Right forelimb (tissue), 1 donor: Measurements from ENCODE around the gene SENP1.
"Not testable (repeated sequence)": the region's sequence is repeated elsewhere in the genome, so short reads cannot be mapped to it uniquely, and the experiment has no call there.

Experiments used
- DNase-seq: peaks from one replicate; pipeline ENCODE4 v3.0.0-alpha.2; 2018

SENP1 gene

DNA sequence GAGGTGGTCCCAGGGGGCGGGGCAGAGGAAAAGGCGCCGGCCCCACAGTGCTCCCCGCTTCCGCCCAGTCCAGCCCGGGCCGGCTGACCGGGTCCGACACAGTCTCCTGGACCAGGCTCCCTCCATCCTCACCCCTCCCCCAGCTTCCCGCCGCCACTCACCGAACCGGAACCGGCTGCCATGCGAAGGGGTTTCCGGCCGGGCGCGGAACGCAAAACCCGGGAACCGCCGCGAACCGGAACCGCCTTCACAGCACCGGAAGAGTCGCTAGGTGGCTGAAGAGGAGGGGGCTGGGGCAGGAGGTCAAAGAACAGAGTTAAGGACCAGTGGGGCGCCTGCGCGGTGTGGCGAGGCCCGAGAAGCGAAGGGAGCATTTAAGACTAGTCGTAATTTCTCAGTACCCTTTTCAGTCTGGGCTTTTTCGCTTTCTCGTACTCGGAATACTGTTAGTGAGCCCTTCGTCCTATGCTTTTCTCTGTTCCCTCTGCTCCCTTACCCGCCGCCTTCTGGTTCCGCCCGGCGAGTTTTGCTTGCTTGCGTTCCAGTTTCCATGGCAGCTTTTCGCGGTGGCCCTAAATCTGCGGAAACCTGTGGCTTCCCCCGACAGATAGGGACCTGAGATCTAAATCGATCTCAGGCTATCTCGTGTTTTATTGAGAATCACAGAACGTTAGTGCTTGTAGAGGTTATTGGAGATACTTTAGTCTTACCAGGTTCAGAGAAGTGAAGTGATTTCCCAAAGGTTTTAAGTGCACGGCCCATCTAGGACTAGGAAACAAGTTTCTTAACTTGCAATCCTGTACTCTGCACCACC lies at the start of gene SENP1:
SENP1 (minus strand) TSS at position 213 of the 814 bp plus-strand sequence. CDS start 4,607 bp downstream, outside the sequence.
- peak; percentile 95 for DNase-seq

DNA sequence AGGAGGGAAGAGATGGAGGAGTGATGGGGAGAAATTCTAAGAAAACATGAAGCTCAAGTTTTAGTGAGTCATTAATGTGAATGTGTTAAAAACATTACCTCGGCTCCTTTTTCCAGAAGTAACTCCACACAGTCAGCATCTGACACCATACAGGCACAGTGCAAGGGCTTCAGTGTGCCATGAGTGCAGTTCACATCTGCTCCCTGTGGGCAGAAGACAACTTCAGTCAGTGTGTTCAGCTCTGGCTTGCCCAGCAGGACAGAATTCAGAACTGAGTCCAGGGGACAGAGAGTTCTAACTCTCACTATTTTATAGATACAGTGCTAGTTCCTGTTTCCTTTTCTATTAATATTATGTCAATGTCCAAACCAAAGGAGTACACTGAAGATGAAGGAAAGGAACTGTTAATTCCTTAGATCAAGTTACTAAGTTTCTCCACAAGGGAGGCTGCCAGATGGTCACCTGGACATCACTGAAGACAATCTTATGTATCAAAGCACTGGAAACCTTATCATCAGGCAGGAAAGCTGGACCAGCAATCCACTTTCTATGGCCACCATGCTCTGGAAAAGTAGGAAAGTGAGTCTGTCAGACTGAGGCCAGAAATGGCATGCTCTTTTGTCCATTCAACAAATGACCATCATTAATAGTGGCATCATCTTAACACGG lies 45.4 kb upstream of the SENP1 start:
- DNase-seq = no peak

DNA sequence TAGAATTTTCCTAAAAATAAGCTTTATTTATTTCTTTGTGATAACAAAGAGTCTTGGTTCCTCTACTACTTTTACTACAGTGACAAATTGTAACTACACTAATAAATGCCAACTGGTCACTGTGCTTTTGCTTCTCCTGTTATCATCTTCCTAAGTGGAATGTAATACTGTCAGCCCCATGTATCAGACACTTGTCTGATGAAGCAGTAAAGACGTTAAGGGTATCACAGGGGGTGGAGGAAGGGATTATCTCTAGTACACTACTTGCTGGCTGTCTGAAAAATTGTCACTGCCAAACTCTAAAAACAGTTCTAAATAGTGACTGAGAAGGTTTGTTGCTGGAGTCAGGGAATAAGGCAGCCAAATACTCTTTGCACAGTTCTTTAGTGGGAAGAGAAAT lies 40.1 kb upstream of the SENP1 start:
- DNase-seq = no peak

DNA sequence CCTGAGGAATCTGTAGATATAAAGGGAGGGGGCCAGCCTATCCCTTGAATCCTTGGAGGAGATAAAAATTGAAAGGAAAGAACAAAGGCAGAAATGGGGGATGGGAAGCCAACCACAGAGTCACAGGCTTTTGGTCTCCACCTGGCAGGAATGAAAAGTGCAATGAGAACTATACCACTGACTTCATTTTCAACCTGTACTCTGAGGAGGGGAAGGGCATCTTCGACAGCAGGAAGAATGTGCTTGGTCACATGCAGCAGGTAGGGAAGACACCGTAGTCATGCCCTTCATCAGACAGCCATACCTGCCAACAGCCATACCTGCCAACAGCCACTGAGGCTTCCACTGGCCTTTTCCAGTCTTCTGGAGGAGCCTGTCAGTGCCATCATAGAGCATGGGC lies 38.0 kb upstream of the SENP1 start:
- no peak for DNase-seq

DNA sequence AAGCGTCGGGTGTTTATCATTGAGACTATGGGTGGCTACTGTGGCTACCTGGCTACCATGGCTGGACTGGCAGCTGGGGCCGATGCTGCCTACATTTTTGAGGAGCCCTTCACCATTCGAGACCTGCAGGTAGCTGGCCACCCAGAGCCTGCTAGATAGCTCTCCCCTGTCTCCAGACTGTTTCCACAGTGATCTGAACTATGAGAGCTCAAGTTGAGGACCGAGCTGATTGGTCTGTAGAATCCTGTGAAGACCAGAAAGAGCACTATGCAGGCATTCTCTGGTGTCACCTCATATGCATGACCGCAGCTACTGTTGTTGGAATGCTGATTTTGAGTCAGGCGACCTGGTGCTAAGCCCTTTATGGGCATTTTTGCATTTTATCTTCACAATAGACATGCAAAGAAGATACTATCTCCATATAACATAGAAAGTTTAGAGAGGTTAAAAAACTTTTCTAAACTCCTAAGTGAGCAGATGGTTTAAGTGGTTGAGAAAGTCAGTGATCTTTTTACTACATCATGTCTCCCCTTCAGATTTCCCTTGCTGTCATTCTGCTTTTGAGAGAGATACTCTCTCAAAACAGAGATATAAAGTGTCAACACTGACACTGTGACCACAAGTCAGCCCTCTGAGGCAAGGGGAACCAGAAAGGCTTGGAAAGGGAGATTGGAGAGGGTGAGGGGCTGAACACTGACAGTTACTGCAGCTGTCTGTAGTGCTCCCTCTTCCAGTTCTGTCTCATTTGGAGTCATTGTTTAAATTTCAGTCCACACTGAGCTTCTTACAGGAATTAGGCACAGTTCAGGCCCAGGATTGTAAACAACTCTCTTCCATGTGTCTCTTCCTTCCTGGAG lies 37.2 kb upstream of the SENP1 start:
- no peak for DNase-seq

DNA sequence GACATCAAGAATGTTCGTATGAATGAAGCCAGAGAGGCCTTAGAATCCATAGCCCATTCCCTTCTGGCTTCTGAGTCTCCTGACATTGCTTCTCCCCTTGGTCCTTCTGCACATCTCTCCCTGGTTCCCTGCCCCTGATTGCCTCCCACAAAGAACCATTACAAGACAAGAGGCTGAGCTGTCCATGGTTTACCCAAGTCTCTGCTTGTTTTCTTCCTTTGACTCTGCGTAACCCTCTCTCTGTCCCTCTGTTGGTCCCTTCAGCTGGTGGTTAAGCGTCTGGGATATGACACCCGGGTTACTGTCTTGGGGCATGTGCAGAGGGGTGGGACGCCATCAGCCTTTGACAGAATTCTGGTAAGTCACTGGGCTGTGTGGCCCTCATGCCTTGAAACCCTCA lies 29.1 kb upstream of the SENP1 start:
- DNase-seq = no peak

DNA sequence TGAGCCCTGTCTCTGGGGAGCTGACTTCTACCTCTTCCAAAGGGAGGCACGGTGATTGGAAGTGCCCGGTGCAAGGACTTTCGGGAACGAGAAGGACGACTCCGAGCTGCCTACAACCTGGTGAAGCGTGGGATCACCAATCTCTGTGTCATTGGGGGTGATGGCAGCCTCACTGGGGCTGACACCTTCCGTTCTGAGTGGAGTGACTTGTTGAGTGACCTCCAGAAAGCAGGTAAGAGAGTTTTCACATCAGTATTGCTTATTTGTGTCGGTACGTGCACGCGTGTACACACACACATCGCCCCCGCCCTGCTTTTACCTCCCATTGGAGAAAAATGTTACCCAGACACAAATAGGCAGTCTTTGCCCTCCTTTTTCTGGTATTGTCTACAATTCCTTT lies 26.9 kb upstream of the SENP1 start:
- no peak for DNase-seq

DNA sequence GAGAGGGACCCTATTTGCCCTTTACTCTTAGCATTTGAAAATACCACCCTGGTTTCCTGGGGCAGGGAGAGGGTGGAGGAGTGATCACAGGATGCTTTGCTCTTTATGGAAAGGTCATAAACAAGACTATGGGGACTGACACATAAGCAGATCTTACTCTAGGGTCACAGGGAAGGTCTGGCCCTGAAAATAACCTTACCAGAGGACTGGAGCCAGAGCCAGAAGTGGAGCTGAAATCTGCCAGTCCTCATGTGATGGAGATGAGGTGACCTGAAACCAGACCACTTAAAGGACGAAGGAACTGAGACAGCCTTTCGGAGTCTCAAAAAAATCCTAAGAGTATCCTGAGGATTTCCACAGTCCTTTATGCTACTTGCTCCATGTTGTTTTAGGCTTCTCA lies 25.6 kb upstream of the SENP1 start:
- no peak for DNase-seq

DNA sequence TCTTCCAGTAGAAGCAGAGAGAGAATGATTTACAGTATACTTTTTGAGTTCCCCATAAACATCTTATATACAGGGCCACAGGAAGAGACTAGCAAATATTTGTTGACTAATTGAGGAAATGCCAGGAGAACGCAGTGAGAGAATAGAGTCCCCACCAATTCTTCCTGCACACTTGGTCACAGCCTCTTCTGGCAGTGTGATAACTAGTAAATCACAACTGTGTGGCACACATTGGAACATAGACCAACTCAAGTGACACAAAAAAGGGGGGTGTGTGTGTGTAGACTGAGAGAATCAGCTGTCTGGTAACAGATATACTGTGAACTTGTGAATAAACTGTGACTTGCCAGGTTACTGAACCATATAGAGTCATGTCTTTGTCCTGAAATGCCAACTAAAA lies 23.5 kb upstream of the SENP1 start:
- DNase-seq = no peak

DNA sequence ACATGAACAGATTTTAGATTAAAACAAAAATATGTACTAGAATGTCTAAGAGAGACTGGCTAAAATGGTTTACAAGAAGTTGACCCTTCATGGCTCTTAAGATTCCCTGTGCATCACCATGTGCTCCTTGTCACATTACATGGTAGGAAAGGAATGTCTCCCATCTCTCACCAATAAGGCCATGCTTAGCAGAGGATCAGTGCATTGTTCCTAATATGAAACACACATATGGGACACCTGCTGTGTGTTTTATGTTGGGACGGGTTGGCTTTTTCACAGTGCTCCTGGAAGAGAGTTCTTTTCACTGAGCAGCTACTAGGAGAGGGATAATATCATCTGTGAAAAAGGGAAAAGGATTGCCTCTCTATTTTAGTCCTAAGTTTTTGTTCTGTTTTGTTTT lies 22.9 kb upstream of the SENP1 start:
- DNase-seq = no peak

DNA sequence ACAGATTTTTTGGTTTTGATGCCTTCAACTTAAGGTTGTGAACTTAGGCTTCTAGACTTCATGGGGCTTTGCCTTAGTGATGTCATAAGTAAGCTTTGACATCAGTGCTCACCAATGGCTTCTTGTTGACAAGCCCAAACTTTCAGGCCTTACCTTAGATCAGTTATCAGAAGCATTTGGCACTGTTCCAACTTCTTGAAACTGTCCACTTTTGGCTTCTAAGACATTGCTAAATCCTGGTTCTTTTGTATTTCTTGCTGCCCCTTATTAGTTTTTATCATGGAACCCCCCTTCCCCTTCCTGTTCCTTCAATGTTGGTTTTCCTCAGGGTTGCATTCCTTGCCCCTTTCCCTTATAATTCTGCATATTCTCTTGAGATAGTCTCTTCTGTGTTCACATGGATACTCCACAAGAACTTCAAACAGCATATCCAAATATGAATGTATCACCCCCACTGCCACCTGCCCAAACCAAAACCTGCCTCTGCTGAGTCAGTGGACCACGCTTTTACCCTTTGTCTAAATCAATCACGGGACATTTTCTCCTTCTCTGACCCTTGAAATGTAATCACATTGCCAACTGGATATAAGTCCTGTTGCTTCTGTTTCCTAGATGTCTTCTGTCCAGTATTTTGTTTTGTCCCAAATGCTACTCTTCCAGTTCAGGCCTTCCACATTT lies 21.2 kb upstream of the SENP1 start:
- no peak for DNase-seq

DNA sequence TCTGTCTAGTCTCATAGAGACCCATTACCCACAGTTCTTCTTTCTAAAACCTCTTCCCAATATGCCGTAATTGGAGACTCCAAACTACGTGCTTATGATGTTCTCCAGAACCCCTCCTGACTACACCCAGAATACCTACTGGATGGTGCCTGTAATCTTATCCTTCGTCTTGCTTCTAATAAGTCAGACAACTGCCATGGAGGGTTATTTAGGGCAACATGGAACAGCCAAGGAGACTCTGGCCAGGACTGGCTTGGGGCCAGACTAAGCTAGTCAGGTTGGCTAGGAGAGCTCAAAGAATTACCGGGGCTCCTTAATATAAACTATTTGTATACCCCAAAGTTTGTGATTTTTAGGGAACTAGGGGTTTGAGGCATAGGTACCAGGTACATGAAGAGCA lies 20.1 kb upstream of the SENP1 start:
- DNase-seq = no peak

DNA sequence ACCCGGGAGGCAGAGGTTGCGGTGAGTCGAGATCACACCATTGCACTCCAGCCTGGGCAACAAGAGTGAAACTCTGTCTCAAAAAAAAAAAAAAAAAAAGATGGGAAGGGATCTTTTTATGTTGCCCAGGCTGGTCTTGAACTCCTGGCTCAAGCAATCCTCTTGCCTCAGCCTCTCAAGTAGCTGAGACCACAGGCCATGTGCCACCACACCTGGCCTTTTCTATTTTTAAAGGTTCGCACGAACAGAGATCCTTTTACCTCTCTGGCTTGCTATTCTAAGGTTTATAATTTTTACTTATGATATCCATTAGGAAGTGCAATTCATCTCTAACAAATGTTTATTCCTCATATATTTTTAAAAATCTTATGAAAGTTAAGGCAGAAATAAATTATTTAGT lies 19.7 kb upstream of the SENP1 start:
- DNase-seq = not testable (repeated sequence)

DNA sequence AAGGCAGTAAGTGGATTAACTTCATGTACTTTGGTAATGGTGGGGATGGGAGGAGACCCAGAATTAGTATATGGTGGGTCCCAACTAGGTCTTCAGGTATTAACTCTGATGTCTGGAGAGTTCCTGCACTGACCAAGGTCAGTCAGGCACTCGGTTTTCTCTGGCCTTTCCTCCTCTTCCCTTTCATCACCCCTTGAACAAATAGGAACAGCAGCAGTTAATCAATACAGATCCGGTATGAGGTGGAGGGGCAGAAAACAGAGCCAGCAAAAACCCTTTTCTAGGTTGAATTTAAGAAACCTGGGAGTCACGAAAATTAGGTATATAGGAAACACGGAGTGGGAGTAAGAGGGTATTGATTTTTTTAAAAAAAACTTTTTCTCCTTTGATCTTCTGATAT lies 17.3 kb upstream of the SENP1 start:
- DNase-seq = no peak

DNA sequence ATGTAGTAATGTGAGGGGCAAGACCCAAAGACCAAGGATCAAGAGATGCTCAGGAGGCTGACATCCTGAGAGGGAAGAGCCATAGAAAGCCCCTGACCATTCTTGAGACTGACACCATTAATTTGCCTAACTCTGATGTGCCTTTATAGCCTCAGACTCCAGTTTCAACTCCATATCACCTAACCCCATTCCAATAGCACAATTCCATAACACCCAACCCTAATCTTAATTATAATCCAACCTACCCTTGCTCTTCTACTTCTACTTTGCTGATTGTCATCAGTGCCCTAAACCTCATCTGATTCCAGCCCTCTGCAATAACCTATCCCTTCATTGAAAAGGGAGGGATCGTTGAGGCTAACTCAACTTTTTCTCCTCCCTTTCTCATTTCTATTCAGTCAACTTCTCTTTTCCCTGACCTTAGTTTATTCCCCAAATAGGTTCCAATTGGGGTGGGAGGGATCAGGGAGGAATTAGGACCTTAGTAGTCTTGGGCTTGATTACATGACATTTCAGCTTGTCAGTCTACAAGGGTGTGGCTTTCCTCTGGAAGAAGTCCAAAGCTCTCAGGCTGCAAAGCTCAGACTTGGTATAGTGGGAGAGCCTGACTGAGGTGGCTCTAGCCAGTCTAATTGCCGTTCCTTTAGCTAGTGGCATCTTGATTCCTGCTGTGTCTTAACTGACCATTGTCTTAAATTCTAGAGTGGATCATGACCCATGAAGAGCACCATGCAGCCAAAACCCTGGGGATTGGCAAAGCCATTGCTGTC lies 16.4 kb upstream of the SENP1 start:
- DNase-seq = no peak

DNA sequence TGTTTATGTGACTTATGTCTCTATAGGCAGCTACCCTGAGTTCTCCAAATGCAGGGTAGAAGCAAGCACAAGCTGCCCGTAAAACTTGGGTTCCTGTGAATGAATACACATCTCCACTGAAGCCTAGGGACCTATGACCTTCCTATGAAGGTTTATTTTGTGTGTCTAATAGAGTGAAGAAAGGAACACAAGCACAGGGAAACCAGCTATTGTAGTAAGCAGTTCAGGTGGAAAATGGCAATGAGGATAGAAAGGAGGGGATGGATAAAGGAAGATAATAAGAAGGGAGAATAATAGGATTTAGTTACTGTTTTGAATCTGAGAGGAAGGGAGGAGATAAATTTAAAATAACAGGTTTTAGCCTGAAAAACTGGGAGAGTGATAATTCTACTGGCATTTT lies 15.6 kb upstream of the SENP1 start:
- DNase-seq = no peak

DNA sequence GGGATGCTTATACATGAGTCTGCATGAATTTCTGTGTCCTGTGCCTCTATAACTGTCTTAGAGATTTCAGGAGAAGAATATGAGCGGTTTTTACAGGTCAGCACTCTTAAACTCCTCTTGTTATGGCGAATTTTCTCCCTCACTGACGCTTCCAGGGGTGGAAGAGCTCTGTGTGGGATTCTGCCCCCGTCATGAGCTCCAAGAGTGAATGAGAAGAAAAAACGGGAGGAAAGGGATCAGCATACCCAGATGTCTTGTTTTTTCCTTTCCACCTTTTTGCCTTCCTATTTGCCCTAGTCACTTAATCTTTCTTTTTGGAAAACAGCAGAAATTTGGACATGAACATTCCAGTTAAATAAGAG lies 13.9 kb upstream of the SENP1 start:
- no peak for DNase-seq

DNA sequence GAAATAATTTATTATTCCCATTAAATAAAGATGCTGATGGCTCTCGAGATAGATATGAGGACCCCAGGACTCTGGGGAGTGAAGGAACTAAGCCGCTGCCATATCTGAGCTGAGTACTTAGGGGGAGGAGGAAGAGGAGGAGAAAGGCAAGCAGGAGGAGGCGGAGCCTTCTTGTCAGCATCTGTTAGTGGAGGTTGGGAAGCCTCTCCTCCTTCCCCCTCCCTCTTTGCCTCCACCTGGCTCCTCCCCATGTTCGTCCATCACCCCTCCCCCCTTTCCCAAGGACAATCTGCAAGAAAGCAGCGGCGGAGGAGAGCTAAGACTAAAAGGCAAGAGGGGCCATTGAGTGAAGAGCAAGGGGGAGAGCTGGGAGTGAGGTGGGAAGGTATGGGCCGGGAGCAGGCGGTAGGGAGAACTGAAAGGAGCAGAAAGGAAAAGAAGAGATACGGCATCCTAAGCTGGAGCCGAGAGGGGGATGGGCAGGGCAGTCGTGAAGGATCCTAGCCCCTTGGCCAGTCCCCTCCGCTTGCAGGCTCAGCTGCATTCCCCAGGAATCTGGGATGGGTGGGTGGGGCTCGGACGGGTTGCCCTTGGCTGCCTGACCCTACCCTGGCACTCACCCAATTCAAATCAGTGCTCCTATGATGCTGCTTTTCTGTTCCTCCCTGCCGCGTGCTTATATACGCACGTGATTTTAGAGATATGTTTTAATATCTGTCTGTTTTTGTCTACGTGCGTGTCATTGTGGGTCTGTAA lies 13.4 kb upstream of the SENP1 start, which contains the start of gene PFKM:
PFKM (plus strand) TSS at position 287 of the 756 bp plus-strand sequence. CDS start 3,411 bp downstream, outside the sequence.
- DNase-seq = peak; percentile 88

DNA sequence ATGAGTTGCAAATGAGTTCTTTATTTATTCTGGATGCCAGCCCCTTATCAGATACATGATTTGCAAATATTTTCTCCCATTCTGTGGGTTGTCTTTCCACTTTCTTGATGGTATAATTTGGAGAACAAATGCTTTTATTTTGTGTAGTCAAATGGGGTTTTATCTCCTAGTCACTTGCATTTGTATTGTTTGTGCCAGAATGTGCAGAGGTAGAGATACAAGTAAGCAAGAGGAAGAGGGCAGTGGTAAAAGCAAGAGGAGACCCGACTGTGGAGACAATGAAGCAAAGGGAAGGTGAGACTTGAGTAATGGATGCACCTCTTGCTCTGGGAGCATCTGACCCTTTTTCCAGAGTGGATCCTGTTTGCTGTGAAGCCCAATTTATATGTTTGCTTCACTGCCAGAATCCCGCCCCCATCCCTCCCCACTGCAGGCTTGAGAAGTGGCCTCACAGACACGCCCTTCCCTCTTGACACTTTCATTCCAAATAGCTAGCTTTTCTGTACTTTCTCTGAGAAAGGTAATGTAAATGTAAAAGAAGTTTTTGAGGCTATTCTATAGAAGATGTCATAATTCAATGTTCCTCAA lies 12.5 kb upstream of the SENP1 start:
- DNase-seq = no peak

DNA sequence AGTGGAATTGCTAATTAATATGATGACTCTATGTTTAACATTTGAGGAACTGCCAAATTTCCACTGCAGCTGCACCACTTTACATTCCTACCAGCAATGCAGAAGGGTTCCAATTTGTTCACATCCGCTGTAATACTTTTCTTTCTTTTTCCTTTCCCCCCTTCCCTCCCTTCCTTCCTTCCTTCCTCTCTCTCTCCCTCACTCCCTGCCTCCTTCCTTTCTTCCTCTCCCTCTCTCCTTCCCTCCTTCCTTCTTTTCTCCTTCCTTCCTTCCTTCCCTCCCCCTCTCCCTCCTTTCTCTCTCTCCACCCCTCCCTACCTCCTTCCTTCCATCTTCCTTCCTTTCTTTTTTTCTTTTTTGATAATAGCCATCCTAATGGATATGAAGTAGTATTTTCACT lies 10.1 kb upstream of the SENP1 start:
- DNase-seq = no peak

DNA sequence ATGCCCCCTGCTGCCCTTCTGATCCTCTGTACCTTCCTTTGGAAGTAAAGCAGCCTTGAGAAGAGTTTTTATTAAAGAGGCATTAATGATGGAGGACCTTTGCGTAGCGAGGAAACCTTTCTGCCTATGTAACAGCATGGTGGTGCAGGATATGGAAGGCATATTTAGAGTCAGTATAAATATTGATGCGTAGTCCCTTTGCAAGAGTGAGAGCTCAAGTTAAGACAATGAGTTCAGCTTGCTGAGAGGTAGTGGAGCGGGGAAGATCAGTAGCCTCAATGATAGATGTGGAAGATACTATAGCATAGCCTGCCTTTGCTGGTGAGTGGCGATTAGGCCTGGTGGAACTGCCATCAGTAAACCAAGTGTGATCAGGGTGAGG lies 5.4 kb upstream of the SENP1 start:
- DNase-seq = not testable (repeated sequence)
